HG03575 (cell line): ENCODE measurements around the gene FNDC3B.

Experiments
- ATAC-seq: cut with Tn5 transposase; IDR thresholded peaks from one replicate; pipeline ENCODE4 v1.9.1; 2021; ENCODE audit not compliant: unreplicated experiment, insufficient number of reproducible peaks, low FRiP score; ENCODE audit errors: extremely low read depth

The FNDC3B gene

DNA sequence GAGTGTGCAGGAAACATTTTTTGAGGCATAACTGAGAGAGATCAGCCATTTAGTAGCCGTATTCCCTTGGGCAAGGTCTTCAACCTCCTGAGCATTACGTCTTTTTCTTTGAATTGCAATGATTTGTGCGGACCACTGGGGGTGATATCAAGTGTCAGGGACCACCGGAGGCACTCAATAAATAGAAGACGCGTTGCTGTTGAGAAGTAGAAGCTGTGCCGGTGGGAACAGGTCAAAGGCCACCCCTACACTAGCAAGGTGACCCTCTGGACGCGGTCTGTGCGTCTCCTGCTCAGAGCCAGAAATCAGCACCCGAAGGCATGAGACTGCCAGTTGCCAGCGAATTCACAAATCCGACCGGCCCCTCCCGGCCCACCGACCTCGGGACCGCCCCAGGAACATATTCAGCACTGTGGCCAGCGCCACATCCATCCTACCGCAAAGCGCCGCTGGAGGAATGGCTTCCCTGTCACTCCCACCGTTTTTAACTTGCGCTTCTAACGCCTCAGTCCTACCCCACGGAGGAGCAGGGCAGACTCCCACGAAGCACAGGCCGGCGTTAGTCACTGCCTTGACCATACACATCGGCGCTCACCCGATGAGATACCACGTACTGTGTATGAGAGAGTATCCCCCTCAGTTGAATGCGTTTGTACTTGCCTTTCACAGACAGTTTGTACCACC lies 410.2 kb downstream of the FNDC3B start:
- no peak for ATAC-seq
